ENCODE data around the gene PRM2. TPM values are rescaled to one million over a fixed set of nuclear protein-coding genes. Genes with fewer than 3 reads are reported as not detected.

The PRM2 gene
- total RNA-seq, 1 donor from 2014 or later = not detected

- DNase-seq (ENCODE audit: low spot score in 2 of 2, unreplicated experiment in 2 of 2) = no peak
- no peak for TF ChIP-seq CTCF (IDR thresholded peaks at IDR 0.05; ENCODE audit: unreplicated experiment)
- H3K36me3 Mint-ChIP-seq = no peaks in the 10 kb centered on the region
Observed at GRCh38 chr16:11253995-11254912, 22.0 kb downstream of the PRM2 start.

GRCh38 chr16:11253009-11253994, 23.0 kb downstream of the PRM2 start:
- DNase-seq (ENCODE audit: low spot score in 2 of 2, unreplicated experiment in 2 of 2) = no peak
- Mint-ChIP-seq H3K9me3 (no peaks in the 10 kb centered on the region), H3K27me3 (ENCODE audit: low read depth) (no peaks in the 10 kb centered on the region), H3K4me1 (peaks cover 22% of the 10 kb centered on the region), H3K36me3 (no peaks in the 10 kb centered on the region), H3K27ac (no peak overlapping the region), H3K4me3 (peak overlapping the region; percentile 40)
- no peak for TF ChIP-seq CTCF (IDR thresholded peaks at IDR 0.05; ENCODE audit: unreplicated experiment)

More at GRCh38 chr16:11253995-11254912, 22.0 kb downstream of the PRM2 start:
- Mint-ChIP-seq H3K9me3 (no peaks in the 10 kb centered on the region), H3K4me1 (peaks cover 22% of the 10 kb centered on the region), H3K27ac (no peak overlapping the region), H3K4me3 (peak overlapping the region; percentile 69), H3K27me3 (ENCODE audit: low read depth) (no peaks in the 10 kb centered on the region)

GRCh38 chr16:11252482-11252931, 23.8 kb downstream of the PRM2 start:
- no peak overlapping the region for H3K27ac Mint-ChIP-seq
- no peak for DNase-seq (ENCODE audit: low spot score in 2 of 2, unreplicated experiment in 2 of 2)
- H3K4me1 Mint-ChIP-seq = peaks cover 22% of the 10 kb centered on the region
- H3K4me3 Mint-ChIP-seq = no peak overlapping the region
- no peaks in the 10 kb centered on the region for H3K9me3 Mint-ChIP-seq
- no peaks in the 10 kb centered on the region for H3K27me3 Mint-ChIP-seq (ENCODE audit: low read depth)
- no peaks in the 10 kb centered on the region for H3K36me3 Mint-ChIP-seq
- TF ChIP-seq CTCF (IDR thresholded peaks at IDR 0.05; ENCODE audit: unreplicated experiment) = no peak

- Mint-ChIP-seq H3K27me3 (ENCODE audit: low read depth) (no peaks in the 10 kb centered on the region), H3K9me3 (no peaks in the 10 kb centered on the region), H3K4me1 (peaks cover 17% of the 10 kb centered on the region), H3K36me3 (no peaks in the 10 kb centered on the region), H3K4me3 (no peak overlapping the region), H3K27ac (peak overlapping the region; percentile 24)
- DNase-seq (ENCODE audit: low spot score in 2 of 2, unreplicated experiment in 2 of 2) = no peak
- TF ChIP-seq CTCF (IDR thresholded peaks at IDR 0.05; ENCODE audit: unreplicated experiment) = no peak
Observed at GRCh38 chr16:11251525-11252481, 24.5 kb downstream of the PRM2 start.

All from mesothelial cell of epicardium (in vitro differentiated cells).